GM10847 (cell line): ENCODE data around the gene FZR1.

Experiments used
- POLR2A ChIP-seq: IDR thresholded peaks from 2 replicates; pipeline ENCODE4 v1.6.1; 2011; ENCODE audit not compliant: insufficient read length; ENCODE audit errors: extremely low read depth

FZR1 gene

DNA sequence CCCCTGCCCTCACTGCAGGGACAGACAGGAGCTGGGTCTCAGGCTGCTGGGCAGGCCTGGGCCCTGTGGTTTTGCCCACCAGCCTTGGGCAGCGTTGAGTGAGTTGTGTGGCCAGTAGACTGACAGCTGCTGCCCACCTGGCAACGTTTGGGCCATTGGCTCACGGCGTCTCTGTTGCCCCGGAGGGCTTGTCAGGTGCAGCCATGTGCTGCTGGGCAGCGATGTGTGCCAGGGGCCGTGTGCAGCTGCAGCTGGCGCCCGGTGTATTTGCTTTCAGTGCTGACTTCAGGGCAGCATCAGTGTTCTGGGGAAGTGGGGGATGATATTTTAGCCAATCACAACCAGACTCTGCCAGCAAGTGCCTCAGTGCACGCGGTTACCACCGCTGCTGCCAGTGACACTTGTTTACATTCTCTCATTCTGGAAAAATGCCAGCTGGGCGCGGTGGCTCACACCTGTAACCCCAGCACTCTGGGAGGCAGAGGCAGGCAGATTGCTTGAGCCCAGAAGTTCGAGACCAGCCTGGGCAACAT is 10.6 kb downstream of the FZR1 start:
- TF ChIP-seq POLR2A: no peak

DNA sequence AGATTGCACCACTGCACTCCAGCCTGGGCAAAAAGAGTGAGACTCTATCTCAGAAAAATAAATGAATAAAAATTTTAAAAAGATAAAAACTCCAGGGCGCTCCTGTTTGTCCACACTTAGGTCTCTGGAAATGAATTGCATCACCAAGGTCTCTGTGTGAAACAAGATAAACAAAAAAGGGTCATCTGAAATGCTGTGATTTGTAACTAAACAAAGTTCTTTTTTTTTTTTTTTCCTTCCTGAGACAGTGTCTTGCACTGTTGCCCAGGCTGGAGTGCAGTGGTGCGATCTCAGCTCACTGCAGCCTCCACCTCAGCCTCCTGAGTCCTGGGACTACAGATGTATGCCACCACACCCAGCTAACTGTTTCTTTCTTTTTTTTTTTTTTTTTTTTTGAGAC is 11.5 kb downstream of the FZR1 start:
- TF ChIP-seq POLR2A: no peak

DNA sequence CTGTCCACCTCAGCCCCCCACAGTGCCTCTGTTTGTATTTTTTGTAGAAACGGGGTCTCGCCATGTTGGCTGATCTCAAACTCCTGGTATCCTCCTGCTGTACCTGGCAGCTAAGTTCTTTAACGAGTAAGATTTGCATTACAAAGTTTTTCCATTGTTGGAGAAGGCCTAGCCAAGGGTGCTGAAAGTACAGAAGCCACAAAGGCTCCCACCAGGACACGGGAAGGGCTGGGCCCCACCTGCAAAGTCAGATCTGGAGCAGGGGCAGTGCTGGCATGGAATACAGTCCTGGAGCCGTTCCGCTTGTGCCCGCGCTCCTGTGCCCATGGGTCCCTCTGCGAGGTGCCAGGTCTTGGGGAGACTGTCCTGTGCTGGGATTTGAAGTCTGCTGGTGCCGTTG is 12.1 kb downstream of the FZR1 start:
- no peak for TF ChIP-seq POLR2A

DNA sequence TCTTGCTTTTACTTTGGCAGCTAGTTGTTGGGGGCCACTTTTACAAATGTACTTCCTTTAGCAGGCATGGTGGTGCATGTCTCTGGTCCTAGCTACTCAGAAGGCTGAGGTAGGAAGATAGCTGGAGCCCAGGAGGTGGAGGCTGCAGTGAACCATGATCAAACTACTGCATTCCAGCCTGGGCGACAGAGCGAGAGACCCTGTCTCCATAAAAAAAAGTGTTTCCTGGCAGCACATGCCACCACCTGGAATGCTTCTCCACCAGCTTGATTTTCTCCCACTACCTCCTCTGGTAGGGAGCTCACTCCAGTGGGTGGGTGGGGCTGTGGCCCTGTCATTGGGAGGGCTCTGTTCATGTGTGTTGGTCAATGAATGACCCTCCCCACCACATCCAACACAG is 12.5 kb downstream of the FZR1 start:
- no peak for TF ChIP-seq POLR2A

DNA sequence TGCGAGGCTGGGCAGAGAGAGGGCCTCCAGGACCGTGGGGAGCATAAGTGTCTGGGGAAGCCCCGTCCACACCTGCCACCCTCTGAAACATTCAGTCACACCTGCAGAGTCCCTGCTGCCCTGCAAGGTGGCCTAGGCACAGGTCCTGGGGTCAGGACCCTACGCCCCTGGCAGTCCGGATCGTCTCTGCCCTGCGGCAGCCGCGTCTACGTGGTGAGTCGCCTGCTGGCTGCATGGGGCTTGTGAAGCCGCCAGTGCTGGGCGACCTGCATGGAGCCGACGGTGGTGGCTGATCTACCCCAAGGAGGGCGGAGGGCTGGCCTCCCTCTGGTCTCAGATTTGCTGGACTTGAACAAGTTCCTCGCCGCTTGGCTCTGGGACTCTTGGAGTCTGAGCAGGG is 13.0 kb downstream of the FZR1 start:
- TF ChIP-seq POLR2A: no peak

DNA sequence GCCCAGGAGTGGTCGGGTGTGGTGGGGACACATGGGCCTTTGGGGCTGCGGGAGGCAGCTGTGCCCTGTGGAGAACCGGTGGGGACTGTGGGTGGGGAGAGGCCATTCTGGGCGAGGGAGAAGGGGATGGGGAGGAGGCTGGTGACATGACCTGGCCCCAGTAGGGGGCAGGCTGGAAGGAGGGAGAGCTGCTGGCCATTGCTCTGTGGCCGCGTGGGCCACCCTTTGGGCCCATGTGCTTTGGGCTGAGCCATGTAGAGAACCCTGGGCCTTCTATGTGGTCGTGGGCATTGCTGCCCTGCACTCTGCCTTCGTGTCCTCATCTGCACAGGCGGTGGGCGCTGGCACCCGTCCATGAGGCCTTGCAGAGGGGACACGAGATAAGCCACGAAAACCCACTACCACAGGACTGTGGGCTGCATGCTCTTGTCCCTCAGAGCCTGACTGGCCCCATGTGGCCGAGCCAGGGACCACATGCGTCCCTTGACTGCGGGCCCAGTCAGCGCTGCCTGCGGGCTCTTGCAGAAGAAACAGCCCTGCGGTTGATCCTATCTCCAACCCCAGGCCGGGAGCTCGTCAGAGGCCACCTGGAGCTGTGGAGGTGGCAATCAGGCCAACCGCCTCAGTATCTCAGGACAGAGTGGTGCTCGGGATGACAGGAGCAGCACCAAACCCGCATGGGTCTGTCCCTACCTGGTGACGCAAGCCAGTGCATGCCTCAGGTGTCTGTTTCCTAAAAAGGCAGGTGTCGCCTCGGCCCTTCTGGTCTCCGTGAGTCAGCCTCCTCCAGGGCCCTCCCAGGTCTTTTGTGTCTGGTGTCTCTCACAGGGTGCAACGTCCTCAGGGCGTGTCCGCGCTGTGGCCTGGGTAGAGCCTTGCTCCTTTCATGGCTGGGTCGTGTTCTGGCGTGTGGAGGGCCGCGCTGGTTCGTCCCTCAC is 14.3 kb downstream of the FZR1 start:
- TF ChIP-seq POLR2A: no peak

DNA sequence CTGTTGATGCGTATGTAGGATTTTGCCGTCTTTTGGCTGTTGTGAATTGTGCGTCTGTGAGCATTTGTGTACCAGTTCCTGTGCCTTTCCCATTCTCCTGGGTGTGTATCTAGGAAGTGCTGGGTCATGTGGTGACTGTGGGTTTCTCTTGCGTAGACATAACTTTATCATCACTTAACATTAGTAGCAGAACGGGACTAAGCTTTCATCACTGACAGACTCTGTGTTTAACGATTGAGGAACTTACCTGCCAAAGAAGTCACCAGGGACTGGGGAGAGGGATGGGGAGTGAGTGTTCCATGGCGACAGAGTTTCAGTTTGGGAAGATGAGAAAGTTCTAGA is 15.0 kb downstream of the FZR1 start:
- no peak for TF ChIP-seq POLR2A

DNA sequence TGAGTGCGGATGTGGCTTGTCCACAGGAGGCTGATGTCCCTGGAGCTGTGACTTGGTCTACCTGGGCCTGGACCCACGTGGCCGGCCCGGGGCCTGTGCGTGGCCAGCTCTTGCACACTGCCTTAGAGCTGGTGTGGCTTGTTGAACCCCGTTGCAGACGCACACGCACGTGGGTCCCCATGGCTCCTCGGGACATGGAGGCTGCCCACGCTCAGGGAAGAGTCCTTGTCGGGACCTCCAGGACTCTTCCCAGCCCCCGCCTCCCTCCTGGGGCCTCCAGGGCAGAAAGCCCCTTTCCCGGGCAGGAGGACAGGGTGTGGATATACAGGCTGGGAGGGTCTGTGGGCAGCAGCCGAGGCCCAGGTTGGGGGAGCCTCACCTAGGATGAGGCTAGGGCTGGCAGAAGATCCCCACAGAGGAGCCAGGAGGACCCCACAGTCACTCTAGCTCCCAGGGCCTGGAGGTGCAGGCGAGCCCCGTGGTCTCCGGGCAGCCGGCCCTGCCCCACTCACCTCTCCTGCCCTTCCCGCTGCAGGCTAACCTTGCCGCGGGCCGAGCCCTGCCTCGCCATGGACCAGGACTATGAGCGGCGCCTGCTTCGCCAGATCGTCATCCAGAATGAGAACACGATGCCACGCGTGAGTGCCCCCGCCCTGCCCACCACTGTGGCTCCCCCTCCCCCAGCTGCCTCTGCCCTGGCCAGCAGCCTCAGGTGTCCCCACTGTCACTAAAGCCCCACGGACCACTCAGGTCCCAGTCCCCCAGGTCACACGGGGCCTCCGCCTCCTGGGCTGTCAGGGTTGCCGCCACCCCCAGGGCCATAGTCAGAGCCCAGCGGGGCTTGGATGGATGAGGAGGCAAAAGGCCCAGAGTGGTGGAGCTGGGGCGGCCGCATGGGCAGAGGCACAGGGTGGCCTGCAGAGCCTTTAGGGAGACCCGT is 16.6 kb downstream of the FZR1 start:
- no peak for TF ChIP-seq POLR2A

DNA sequence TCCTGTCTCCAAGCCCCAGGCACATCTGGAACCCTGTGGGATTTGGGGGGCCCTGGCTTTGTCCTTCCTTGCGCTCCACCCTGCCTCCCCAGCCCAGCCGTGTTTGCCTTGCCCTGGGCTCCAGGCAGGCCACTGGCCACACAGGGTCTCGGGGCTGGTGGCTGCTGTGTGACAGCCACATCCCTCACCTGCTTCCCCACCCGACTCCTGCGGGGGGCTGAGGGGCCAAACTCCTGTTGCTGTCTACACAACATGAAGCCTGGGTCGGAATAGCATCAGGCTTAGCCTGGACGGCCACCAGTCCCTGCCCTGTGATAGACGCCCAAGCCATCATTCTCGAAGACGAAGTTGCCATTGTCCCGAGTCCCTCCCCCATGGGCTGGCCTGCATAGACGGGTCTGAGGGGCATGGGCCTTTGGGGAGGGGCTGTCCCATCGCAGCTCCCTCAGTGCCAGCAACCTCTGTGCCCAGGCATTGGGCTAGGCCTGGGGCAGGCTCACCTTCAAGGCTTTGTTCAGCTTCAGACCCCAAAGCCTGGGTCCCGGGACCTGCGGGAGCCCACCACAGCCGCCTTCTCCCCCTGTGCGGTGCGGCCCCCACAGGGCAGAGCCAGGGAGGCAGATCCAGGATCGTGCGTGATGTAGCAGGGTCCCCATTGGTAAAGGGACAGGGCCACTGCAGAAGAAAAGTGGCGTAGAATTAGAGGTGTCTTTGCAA is 17.4 kb downstream of the FZR1 start:
- TF ChIP-seq POLR2A: no peak

DNA sequence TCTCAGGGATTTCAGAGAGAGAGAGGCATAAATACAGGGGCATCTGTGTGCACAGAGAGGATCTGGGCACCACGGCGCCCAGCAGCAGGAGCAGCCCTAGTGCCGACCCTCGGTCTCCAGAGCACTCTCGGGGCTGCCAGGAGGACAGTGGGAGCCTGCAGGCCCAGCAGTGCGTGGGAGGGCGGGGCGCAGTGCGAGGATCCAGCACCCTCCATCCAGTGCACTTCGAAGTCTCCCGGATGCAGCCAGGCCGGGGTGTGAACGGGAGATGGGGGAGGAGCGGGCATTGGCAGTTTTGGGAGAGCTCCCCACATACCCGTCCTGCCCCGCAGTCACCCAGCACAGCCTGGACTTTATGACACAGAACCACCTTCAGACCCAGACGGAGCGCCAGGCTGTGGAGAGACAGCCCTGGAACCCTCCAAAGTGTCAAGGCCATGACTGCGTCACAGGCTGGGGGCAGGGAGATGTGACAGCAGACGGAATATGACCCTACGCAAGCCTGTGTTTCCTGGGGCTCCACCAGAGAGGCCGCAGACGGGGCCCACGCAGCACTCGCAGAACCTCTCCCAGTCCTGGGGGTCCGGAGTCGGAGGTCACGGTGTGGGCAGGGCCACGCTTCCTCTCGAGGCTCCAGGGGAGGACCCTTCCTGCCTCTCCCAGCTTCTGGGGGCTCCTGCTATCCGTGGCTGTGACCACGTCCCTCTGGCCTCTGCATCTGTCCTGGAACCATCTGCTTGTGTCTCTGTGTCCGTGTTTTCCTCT is 18.1 kb downstream of the FZR1 start:
- no peak for TF ChIP-seq POLR2A

DNA sequence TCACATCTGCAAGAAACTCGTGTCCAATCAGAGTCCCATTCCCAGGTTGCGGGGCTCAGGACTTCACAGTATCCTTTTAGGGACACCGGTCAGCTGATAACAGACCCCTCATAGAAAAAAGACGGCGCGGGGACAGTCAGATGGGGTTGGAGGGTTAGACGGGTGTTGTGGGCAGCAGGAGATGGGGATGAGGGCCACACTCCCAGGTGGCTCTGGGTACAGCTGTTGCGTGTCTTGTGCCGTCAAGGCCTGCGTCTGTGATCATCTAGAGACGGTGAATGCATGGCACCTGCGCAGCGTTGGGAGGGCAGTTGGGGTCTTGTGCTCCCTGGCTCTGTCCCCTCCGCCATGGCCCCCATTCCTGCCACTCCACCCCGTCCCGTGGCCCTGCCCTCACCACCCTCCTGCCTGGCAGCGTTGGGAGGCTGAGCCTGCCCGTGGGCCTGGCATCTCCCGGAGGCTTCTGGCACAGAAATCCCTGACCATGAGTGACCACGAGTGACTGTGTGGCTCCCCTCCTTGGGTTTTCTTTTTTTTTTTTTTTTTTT is 18.9 kb downstream of the FZR1 start:
- no peak for TF ChIP-seq POLR2A

DNA sequence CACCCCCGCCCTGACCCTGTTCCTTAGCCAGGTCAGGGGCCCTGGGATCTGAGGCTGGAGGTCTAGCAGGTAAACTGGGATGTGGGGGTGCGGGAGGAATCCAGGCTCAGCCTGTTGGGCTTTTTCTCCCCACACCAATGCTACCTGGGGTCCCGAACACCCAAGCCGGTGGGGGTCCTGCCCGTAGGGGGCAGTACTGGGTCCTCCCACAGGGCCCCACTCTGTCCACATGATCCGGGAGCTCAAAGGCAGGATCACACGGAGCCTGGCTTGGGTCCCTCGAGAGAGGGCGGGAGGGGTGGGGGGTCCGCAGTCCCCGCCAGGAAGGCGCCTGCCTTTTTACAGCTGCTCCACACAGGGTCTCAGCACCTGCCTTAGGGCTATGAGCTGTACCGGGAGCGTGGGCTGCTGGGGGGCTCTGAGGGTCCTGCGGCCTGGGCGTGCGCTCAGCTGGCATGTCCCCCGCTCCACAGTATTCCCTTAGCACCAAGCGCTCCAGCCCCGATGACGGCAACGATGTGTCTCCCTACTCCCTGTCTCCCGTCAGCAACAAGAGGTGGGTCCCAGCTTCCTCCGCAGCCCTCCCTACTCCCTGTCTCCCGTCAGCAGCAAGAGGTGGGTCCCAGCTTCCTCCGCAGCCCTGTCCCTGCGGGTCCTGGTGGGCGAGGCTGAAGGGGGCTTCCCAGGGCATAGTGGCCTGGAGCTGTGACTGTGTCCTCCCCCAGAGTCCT is 20.6 kb downstream of the FZR1 start:
- TF ChIP-seq POLR2A: no peak

DNA sequence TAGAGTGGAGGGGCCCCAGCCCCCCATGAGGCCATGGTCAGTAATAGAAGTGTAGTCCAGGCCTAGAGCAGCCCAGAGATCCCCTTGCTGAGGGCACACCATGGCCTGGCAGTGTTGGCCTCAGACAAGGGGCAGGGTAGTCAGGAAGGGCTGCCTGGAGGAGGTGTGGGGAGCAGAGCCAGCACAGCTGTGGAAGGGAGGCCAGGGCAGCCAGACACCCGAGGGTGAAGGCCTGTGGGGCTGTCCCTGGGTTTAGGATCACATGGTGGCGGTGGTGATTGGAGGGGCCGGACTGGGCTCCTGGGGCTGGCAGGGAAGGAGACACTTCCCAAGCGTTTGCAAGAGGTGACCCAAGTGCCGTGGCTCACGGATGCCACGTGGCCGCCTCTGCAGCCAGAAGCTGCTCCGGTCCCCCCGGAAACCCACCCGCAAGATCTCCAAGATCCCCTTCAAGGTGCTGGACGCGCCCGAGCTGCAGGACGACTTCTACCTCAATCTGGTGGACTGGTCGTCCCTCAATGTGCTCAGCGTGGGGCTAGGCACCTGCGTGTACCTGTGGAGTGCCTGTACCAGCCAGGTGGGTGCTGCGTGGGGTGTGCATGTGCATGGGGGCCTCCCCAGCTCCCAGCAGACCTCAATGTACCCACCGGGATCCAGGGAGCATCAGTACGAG is 21.3 kb downstream of the FZR1 start:
- no peak for TF ChIP-seq POLR2A

DNA sequence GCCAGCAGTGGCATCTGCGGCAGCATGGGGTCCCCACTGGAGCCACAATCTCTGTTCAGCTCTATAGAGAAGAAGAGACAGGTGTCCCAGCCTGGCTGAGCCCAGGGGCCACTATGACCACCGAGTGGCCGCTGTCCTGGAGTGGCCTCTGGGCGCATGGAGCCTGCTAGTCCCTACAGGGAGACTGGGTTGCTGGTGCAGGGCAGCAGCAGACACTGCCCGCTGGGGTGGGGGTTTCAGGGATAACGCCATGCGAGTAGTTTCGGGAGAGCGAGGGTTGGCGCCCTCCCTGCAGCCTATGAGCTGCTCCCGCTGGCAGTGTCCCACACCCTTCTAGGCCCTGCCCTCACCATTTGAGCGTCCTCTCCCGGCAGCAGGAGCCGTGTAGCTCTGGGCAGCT is 22.0 kb downstream of the FZR1 start:
- TF ChIP-seq POLR2A: no peak
